ENCODE data around the gene A2M.
A peak's percentile ranks its signal among the peaks of the same experiment; 100 is the strongest.

Gene A2M

GRCh38 chr12:9071518-9071917, 44.2 kb downstream of the A2M start:
- DNase-seq: no peak

- no peak for DNase-seq
These were observed 45.4 kb downstream of the A2M start for GRCh38 chr12:9070351-9070750.

GRCh38 chr12:9068600-9068999, 47.1 kb downstream of the A2M start:
- no peak for DNase-seq

- DNase-seq: no peak
These were observed 47.6 kb downstream of the A2M start for GRCh38 chr12:9068086-9068485.

- no peak for DNase-seq
These were observed 48.8 kb downstream of the A2M start for GRCh38 chr12:9066755-9067423.

GRCh38 chr12:9066183-9066623, 49.5 kb downstream of the A2M start:
- no peak for DNase-seq

GRCh38 chr12:9065607-9065856, 50.2 kb downstream of the A2M start:
- DNase-seq: no peak

GRCh38 chr12:9064815-9065606, 50.7 kb downstream of the A2M start:
- DNase-seq: peak; percentile 34

- DNase-seq: peak; percentile 38
These were observed 51.4 kb downstream of the A2M start for GRCh38 chr12:9064201-9064814.

GRCh38 chr12:9052610-9053009, 63.1 kb downstream of the A2M start:
- no peak for DNase-seq

GRCh38 chr12:9051158-9051550, 64.6 kb downstream of the A2M start:
- DNase-seq: no peak

- DNase-seq: no peak
These were observed 65.1 kb downstream of the A2M start for GRCh38 chr12:9050521-9051157.

- DNase-seq: no peak
These were observed 66.1 kb downstream of the A2M start for GRCh38 chr12:9049520-9050133.

- DNase-seq: no peak
These were observed 66.8 kb downstream of the A2M start for GRCh38 chr12:9048930-9049329.

GRCh38 chr12:9047105-9047504, 68.6 kb downstream of the A2M start:
- DNase-seq: no peak

GRCh38 chr12:9043766-9044165, 72.0 kb downstream of the A2M start:
- DNase-seq: no peak

- no peak for DNase-seq
These were observed 74.4 kb downstream of the A2M start for GRCh38 chr12:9041321-9041720.

- DNase-seq: no peak
These were observed 75.1 kb downstream of the A2M start for GRCh38 chr12:9040484-9041186.

GRCh38 chr12:9039397-9039977, 76.2 kb downstream of the A2M start:
- no peak for DNase-seq

GRCh38 chr12:9037431-9037830, 78.3 kb downstream of the A2M start:
- no peak for DNase-seq

- DNase-seq: no peak
These were observed 79.5 kb downstream of the A2M start for GRCh38 chr12:9036227-9036626.

GRCh38 chr12:9034095-9034494, 81.6 kb downstream of the A2M start:
- no peak for DNase-seq
